GM12878 (cell line): ENCODE results near the gene VSTM2L. TPM values are rescaled to one million over a fixed set of nuclear protein-coding genes. Genes with fewer than 3 reads are reported as not detected.

Experiments
- ATAC-seq: fragments of 200-7000 bp; cut with Tn5 transposase; 3 replicates; pipeline ENCODE4 v1.9.1; 2020; ENCODE audit warnings: mild to moderate bottlenecking, moderate library complexity
- BruUV-seq: library from RNA; stranded (reverse); fragments of 400-500 nt; replicated peaks from 2 replicates; lab custom pipeline; 2021; lab: Mats Ljungman, UMichigan
- CTCF ChIA-PET: fragments of 300-600 bp; sonication (Branson Sonifier 250); formaldehyde crosslinking; extraction: SDS; loops from one replicate; lab custom pipeline; 2021; ENCODE audit warnings: inconsistent platforms; lab: Yijun Ruan, JAX
- POLR2A ChIA-PET: fragments of 350-600 bp; formaldehyde crosslinking; extraction: SDS; loops from one replicate; lab custom pipeline; 2021; ENCODE audit warnings: inconsistent platforms; lab: Charles Lee
- RAD21 ChIA-PET: fragments of 300-600 bp; sonication (Branson Sonifier 250); formaldehyde crosslinking; loops from one replicate; lab custom pipeline; 2023; ENCODE audit warnings: antibody characterized with exemption; ENCODE audit not compliant: unreplicated experiment; lab: Charles Lee
- SMC1A ChIA-PET: fragments of 300-600 bp; sonication (Branson Sonifier 250); formaldehyde crosslinking; loops from one replicate; lab custom pipeline; 2023; ENCODE audit not compliant: unreplicated experiment, uncharacterized antibody; lab: Charles Lee
- DNase-seq: peaks from one replicate; pipeline ENCODE4 v3.0.0-alpha.2; 2011; ENCODE audit warnings: low read depth, low spot score
- FAIRE-seq: peaks from 3 replicates; lab custom pipeline; 2011; peaks lifted over from hg19 to GRCh38; lab: Jason Lieb, UNC
- H2AFZ ChIP-seq: 2 replicates; pipeline ENCODE4 v1.6.0; 2011; ENCODE audit warnings: low read depth, low read length, control low read depth; ENCODE audit not compliant: control insufficient read depth
- H3K27ac ChIP-seq: 2 replicates; pipeline ENCODE4 v1.5.1; 2011; ENCODE audit warnings: control low read depth; ENCODE audit not compliant: control insufficient read depth, insufficient read depth
- H3K27me3 ChIP-seq, 2 experiments: replicated peaks in 1 of 2; 2 replicates each; pipeline versions ENCODE4 v1.6.0 to v1.6.1; 2011; ENCODE audit warnings: low read length in 1 of 2; ENCODE audit not compliant: control insufficient read depth in 2 of 2, insufficient read depth in 2 of 2
- H3K36me3 ChIP-seq, 2 experiments: 2 replicates each; pipeline ENCODE4 v1.5.1; 2011; ENCODE audit warnings: low read length in 1 of 2; ENCODE audit not compliant: control insufficient read depth in 2 of 2, insufficient read depth in 2 of 2
- H3K4me1 ChIP-seq: 2 replicates; pipeline ENCODE4 v1.6.1; 2011; ENCODE audit warnings: mild to moderate bottlenecking, low read length, moderate library complexity, mixed read lengths; ENCODE audit not compliant: control insufficient read depth, insufficient read depth
- H3K4me2 ChIP-seq: 2 replicates; pipeline ENCODE4 v1.6.0; 2011; ENCODE audit warnings: control low read depth; ENCODE audit not compliant: control insufficient read depth, insufficient read depth
- H3K4me3 ChIP-seq: fragments of 200-600 bp; sonication (generic); 2 replicates; pipeline ENCODE4 v1.5.1; 2016
- H3K79me2 ChIP-seq: 2 replicates; pipeline ENCODE4 v1.6.0; 2011; ENCODE audit warnings: low read length; ENCODE audit not compliant: control insufficient read depth, insufficient read depth
- H3K9ac ChIP-seq: 2 replicates; pipeline ENCODE4 v1.8.0; 2011; ENCODE audit warnings: low read length, control low read depth, mixed read lengths; ENCODE audit not compliant: control insufficient read depth, insufficient read depth
- H3K9me3 ChIP-seq: replicated peaks from 3 replicates; pipeline ENCODE4 v1.5.1; 2011; ENCODE audit warnings: mild to moderate bottlenecking, low read length; ENCODE audit not compliant: control insufficient read depth, insufficient read depth
- H4K20me1 ChIP-seq: 2 replicates; pipeline ENCODE4 v1.6.0; 2011; ENCODE audit not compliant: control insufficient read depth, insufficient read depth
- IKZF2 ChIP-seq, 2 experiments: fragments of 450-650 bp; IDR thresholded peaks; 2 replicates each; pipeline ENCODE4 v1.6.1; 2017; ENCODE audit warnings: mild to moderate bottlenecking in 2 of 2, moderate library complexity in 2 of 2
- MYC ChIP-seq: IDR thresholded peaks from 2 replicates; pipeline ENCODE4 v1.6.1; 2011; ENCODE audit warnings: mild to moderate bottlenecking, low read length, moderate library complexity, inconsistent platforms; ENCODE audit not compliant: insufficient read depth, insufficient replicate concordance, insufficient read length, severe bottlenecking
- NBN ChIP-seq: fragments of 450-650 bp; IDR thresholded peaks from 2 replicates; pipeline ENCODE4 v1.6.1; 2016
- RBBP5 ChIP-seq: fragments of 200-600 bp; sonication (generic); conservative IDR thresholded peaks from 2 replicates; pipeline ENCODE4 v1.6.1; 2016
- SMAD1 ChIP-seq: fragments of 450-650 bp; IDR thresholded peaks from 2 replicates; pipeline ENCODE4 v1.6.1; 2018; ENCODE audit warnings: mild to moderate bottlenecking, low read depth; ENCODE audit not compliant: partially characterized antibody
- USF2 ChIP-seq: IDR thresholded peaks from 2 replicates; pipeline ENCODE4 v1.6.1; 2011; ENCODE audit warnings: low read depth, low read length, improper control_type of control experiment, borderline replicate concordance
- ZNF24 ChIP-seq: fragments of 450-650 bp; IDR thresholded peaks from 2 replicates; pipeline ENCODE4 v1.6.1; 2017; ENCODE audit warnings: antibody characterized with exemption, mild to moderate bottlenecking
- WGBS: methylation state at CpG from one replicate; pipeline ENCODE4 v1.1.6; 2016; ENCODE audit warnings: low lambda C conversion rate; ENCODE audit not compliant: insufficient replicate concordance, insufficient coverage; ENCODE audit errors: missing lambda C conversion rate; 5-methylcytosine and 5-hydroxymethylcytosine counted together
- in situ Hi-C: fragments of 300-500 bp; cut with MboI; formaldehyde crosslinking; loops from 9 replicates; pipeline ENCODE4 v1.14.3; 2018; ENCODE audit warnings: mixed read lengths
- intact Hi-C: fragments of 100-400 bp; cut with micrococcal nuclease; formaldehyde crosslinking; loops from one replicate; pipeline ENCODE4 v1.14.2; 2022; ENCODE audit not compliant: unreplicated experiment
- polyA plus RNA-seq, 11 experiments: library from polyadenylated mRNA; depleted of rRNA in 4 of 11; unstranded in 6 of 11; stranded (reverse) in 5 of 11; fragments of >200 nt; fragmentation: Nextera tagmentation in 4 of 11; fragmentation: Illumina TruSeq in 1 of 11; extraction: Ambion mirVana in 4 of 11; extraction: Trizol in 1 of 11; gene quantifications; 1 replicate in 1 of 11; 2 replicates in 10 of 11; pipeline versions ENCODE4 v1.2.1 to v1.2.3, GENCODE V29; 2011 to 2016; ENCODE audit warnings: inconsistent platforms in 2 of 11, missing spikeins in 2 of 11, low read depth in 1 of 11
- total RNA-seq, 4 experiments: library from RNA; depleted of rRNA in 3 of 4; stranded (reverse); fragments of >200 nt in 3 of 4; fragmentation: Illumina TruSeq in 1 of 4; extraction: Trizol in 1 of 4; gene quantifications; 2 replicates each; pipeline versions ENCODE4 v1.2.1 to v1.2.3, GENCODE V29; 2013 to 2021
- TF ChIP-seq, protein P1 (sequence below): fragments of 450-650 bp; IDR thresholded peaks from 2 replicates; pipeline ENCODE4 v1.6.1; 2018; ENCODE audit warnings: mild to moderate bottlenecking, low read depth, moderate library complexity; ENCODE audit not compliant: partially characterized antibody

Gene VSTM2L
- total and polyA plus RNA-seq, 10 of the 15 experiments (the other 5 are each of a cell fraction or from before 2014, with no cell fraction given), result 0.05 to 1.5 (median 0.63) TPM; not detected in 2

DNA sequence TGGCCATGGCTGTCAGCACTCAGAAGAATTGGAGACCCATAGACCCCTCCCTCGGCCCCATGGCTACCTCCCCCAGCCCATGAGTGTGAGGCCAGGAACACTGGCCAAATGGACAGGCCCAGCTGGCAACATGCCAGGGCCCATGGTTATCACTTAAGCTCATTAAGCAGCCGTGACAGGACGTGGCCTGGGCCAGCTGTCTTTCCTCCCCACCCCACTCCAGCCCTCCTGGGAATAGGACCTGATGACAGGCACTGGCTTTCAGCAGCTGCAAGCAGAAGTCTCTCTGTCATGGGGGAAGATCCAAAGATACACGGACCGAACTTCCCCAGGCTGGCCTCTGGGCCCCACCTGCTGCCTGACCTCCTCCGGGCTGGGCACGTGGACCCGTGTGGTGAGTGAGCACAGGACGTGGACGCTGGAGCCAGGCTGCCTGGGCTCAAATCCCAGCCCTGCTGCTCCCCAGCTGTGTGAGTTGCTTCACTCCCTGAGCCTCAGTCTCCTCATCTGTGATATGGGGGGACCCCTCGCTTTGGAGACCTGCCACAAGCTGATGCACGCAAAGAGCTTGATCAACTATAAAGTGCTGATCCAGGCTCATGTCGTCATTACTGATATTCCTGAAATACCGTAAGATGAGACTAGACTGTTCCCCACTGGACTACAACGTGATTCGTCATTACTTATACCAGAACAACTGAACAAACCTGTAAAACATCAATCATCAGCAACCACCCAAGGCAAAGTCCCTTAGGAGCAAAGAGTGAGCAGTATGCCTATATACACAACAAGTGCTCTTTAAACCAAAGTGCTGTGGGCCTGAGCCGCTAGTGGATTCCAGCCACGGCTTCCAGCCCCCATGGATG, 22.0 kb upstream of the VSTM2L start:
- no TSS peak for BruUV-seq
- TF ChIP-seq RBBP5 (no peak), MYC (no peak), USF2 (no peak), IKZF2 (IDR thresholded peaks at IDR 0.05) (no peak), NBN (no peak), ZNF24 (no peak), SMAD1 (no peak)
- TF ChIP-seq, protein P1, sequence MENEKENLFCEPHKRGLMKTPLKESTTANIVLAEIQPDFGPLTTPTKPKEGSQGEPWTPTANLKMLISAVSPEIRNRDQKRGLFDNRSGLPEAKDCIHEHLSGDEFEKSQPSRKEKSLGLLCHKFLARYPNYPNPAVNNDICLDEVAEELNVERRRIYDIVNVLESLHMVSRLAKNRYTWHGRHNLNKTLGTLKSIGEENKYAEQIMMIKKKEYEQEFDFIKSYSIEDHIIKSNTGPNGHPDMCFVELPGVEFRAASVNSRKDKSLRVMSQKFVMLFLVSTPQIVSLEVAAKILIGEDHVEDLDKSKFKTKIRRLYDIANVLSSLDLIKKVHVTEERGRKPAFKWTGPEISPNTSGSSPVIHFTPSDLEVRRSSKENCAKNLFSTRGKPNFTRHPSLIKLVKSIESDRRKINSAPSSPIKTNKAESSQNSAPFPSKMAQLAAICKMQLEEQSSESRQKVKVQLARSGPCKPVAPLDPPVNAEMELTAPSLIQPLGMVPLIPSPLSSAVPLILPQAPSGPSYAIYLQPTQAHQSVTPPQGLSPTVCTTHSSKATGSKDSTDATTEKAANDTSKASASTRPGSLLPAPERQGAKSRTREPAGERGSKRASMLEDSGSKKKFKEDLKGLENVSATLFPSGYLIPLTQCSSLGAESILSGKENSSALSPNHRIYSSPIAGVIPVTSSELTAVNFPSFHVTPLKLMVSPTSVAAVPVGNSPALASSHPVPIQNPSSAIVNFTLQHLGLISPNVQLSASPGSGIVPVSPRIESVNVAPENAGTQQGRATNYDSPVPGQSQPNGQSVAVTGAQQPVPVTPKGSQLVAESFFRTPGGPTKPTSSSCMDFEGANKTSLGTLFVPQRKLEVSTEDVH, result no peak
- in situ Hi-C loops, result no loop called here
- Histone ChIP-seq H3K4me1 (no peaks in the 10 kb centered on the region), H3K79me2 (no peaks in the 10 kb centered on the region), H3K27me3 (no peaks in the 10 kb centered on the region), H2AFZ (no peak overlapping the region), H3K4me3 (no peak overlapping the region), H3K4me2 (no peak overlapping the region), H3K9me3 (no peaks in the 10 kb centered on the region), H3K9ac (no peak overlapping the region), H3K27ac (no peak overlapping the region), H4K20me1 (no peaks in the 10 kb centered on the region), H3K36me3 (no peaks in the 10 kb centered on the region)
- 60% methylated on average over 18 of the region's 18 CpGs for WGBS
- POLR2A ChIA-PET, result no interaction called here
- CTCF ChIA-PET, result no interaction called here
- RAD21 ChIA-PET, result no interaction called here
- SMC1A ChIA-PET, result no interaction called here
- ATAC-seq (no peak), DNase-seq (no peak), FAIRE-seq (no peak)
- intact Hi-C loops, result no loop called here
